ENCODE data around the gene OOSP1.
"Not testable (repeated sequence)": the region's sequence is repeated elsewhere in the genome, so short reads cannot be mapped to it uniquely, and the experiment has no call there.

Gene OOSP1

GRCh38 chr11:59938132-59938531 is at the start of gene OOSP1:
TSS of gene OOSP1 (plus strand) at chr11:59938432. CDS start at chr11:59938455, 23 bp downstream.
- DNase-seq = no peak

DNA sequence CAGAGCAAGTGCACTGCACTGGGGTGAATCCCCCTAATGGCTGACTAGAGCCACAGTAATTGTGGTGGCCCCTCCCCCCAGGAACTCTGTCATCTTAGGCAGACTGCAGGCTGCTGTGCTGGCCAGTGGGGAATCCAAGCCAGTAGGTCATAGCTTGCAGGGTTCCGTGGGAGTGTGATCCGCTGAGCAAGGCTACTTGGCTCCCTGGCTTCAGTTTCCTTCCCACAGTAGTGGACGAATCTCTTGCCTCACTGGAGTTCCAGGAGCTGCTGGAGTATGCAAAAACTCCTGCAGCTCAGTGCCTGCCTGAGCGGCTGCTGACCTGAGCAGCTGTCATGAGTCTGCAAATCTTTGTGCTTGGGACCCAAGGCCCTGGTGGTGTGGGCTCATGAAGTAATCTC is 46.5 kb upstream of the OOSP1 start:
- DNase-seq = no peak

DNA sequence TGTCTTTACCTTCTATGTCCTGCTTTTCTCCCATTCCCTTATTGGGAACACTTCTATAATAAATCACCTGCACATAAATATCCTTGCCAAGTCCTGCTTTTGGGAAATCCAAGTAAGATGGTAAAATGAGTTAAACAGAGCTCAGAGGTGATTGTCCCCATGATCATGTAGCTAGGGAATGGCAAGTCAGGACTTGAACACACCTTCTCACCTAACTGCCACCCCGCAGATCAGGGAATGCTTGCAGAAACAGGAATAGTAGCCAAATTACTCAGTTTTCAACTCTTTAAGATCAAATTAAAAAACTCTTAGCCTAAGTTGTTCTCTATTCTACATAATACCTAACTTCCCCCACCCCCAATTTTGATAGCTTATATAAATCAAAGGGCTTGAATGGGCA is 43.6 kb upstream of the OOSP1 start:
- no peak for DNase-seq

- DNase-seq = no peak
Measured at GRCh38 chr11:59898046-59898445, 40.2 kb upstream of the OOSP1 start.

DNA sequence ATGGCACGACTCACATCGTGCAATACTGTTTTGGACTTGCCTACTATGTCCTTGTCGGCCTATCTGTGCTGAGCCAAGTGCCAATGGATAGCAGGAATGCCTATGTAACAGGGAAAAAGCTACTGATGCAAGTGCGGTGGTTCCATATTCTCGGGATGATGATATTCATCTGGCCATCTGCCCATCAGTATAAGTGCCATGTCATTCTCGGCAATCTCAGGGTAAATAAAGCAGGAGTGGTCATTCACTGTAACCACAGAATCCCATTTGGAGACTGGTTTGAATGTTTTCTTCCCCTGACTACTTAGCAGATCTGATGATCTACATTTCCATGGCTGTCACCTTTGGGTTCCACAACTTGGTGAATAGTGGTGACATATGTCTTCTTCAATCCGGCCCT is 39.6 kb upstream of the OOSP1 start:
- no peak for DNase-seq

DNA sequence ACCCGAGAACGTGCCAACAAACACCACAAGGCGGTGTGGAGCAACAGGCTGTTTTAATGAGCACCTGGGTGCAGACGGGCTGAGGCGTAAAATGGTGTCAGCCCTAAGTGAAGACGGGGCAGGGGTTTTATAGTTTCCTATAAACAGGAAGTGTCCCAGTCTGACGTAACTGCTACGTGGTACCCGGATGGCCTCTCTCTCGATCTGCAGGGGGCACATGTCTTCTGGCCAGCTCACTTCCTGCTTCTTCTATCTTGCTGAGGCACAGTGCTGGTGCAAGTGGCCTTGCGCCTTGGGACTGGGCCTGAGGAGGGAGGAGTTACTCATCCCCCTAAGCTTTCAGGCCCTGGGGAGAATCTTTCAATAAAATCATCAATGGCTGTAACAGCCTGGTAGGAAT is 38.7 kb upstream of the OOSP1 start:
- no peak for DNase-seq

GRCh38 chr11:59900366-59901126 is 37.7 kb upstream of the OOSP1 start:
- no peak for DNase-seq

- DNase-seq = no peak
Measured at GRCh38 chr11:59901306-59901705, 36.9 kb upstream of the OOSP1 start.

GRCh38 chr11:59903569-59903968 is 34.7 kb upstream of the OOSP1 start:
- DNase-seq = not testable (repeated sequence)

DNA sequence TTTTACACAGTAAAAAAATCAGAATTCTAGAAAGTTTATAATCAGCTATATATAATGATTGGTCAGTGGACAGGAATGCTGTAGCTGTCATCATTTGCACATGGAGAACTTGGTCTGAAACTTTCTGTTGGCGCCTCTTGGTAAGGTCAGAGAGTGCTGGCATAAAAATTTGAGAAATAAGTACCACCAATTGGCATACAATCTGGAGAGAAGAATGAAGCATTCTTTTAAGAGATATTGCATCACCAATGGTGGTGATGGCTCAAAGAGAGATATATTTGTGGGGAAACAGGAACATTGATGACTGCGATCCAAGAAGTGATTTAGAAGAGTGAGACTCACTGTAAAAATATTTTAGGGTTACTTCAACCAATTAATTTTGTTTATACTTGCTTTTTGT is 19.8 kb upstream of the OOSP1 start:
- DNase-seq = no peak

DNA sequence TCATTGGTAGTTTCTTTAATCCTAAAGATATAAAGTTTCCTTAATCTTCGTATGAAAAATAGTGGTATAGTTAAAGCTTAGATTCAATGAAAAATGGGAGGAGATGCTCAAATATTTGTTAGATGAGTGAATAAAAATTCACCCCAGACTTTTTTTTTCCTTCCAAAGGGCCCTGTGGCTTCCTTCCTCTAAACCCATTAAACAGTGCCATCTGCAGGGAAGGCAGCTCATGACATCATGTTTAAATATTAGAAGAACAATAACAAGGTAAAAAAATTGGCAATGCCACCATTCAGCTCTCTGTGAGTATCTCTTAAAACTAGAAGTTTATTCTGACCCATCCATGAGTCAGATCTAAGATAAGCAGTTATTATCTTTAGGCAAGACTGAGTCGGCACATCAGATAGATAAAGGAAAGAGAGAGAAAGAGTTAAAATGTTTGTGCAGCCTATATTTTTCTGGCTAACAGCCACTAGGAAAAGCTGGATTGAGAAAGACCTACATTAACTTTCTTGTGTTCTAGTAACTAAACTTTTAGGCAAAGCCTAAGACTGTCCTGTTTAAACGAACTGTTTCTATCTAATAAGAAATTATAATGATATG is 19.1 kb upstream of the OOSP1 start:
- DNase-seq = peak; percentile 28

DNA sequence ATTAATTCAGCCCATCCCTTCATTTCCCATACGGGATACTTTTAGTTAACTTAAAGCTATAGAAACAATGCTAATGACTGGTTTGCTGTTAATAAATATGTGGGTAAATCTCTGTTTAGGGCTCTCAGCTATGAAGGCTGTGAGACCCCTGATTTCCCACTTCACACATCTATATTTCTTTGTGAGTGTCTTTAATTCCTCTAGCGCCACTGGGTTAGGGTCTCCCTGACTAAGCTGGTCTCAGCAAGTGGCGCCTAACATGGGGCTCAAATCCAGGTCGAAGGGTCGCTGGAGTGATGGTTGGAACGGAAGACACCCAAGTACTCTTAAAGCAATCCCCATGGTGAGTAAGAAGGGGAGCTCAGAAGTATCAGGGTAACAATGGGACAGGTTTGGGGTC is 14.4 kb upstream of the OOSP1 start:
- no peak for DNase-seq

DNA sequence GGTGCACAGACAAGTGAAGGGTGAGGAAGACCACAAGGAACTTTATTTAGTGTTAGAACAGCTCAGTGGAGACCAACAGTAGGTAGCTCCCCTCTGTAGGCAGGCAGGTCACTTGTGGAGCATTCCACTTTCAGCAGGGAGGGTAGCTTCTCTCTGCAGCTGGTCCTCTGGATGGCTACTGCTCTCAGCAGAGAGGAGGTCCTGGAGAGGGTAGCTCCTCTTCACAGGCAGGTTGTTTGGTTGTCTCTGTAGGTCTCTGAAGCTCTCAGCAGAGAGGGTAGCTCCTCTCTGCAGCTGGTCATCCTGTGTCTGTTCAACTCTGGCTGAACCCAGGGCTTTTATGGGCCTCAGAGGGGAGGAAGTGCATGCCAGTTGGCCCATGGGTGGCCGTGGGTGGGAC is 6.5 kb upstream of the OOSP1 start:
- no peak for DNase-seq

DNA sequence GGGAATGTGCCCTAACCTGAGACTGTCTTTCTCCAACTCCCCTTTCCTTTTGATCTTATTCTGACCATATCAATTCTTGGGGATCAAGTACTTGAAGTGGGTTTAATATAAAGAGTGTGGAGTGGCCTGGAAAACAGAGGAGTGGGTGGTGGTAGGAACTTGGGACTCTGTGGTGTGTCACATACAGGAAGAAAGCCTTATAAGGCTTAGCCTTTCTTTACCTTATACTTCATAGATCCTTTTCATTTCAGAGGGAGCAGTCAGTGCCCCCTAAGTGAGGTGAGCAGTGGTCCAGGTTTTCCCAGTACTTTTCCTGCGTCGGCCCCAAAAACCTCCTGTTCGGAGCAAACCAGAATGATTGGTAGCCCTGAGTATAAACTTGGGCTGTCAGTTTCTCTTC is 486 bp downstream of the OOSP1 start:
- DNase-seq = no peak

GRCh38 chr11:59939482-59939881 is 1.2 kb downstream of the OOSP1 start:
- no peak for DNase-seq

DNA sequence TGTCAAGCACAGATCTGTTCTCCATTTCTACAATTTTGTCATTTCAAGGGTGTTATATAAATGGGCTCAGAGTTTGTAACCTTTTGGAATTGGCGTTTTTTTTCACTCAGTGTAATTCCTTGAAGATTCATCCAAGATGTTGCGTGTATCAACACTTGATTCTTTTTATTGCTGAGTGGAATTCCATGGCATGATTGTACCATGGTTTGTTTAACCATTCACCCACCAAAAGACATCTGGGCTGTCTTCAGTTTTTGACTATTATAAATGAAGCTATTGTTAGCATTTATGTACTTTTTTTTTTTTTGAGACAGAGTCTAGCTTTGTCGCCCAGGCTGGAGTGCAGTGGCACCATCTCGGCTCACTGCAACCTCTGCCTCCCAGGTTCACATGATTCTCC is 2.9 kb downstream of the OOSP1 start:
- DNase-seq = no peak

- no peak for DNase-seq
Measured at GRCh38 chr11:59943997-59944714, 5.9 kb downstream of the OOSP1 start.

GRCh38 chr11:59944720-59945119 is 6.5 kb downstream of the OOSP1 start:
- no peak for DNase-seq

DNA sequence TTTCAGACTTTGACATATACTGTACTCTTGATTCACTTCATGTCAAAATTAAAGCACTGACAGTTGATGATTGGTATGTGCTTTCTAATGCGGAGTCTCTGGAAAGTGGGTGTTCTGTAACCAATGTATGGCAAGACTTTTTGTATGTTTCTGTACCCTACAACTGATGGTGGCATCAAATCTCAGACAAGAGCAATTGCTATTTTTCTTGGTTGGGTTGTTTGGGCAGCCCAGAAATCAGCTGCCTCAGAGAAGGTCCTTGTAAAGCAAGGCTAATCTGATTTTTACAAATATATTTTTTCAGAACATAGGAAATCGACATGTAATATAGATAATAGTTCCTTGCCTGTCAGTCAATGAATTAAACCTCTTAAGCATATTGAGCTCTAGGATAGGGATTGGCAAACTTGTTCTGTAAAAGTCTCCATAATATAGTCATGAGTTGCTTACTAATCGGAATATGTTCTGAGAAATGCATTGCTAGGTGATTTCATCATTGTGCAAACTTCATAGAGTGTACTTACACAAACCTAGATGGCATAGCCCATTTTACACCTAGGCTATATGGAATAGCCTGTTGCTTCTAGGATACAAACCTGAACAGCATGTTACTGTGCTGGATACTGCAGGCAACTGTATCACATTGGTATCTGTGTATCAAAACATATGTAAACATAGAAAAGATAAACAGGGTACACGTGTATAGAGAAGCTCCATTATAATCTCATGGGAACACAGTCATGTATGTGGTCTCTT is 15.4 kb downstream of the OOSP1 start:
- no peak for DNase-seq

GRCh38 chr11:59954219-59954847 is 16.1 kb downstream of the OOSP1 start:
- DNase-seq = no peak

- no peak for DNase-seq
Measured at GRCh38 chr11:59957094-59957493, 18.9 kb downstream of the OOSP1 start.

DNA sequence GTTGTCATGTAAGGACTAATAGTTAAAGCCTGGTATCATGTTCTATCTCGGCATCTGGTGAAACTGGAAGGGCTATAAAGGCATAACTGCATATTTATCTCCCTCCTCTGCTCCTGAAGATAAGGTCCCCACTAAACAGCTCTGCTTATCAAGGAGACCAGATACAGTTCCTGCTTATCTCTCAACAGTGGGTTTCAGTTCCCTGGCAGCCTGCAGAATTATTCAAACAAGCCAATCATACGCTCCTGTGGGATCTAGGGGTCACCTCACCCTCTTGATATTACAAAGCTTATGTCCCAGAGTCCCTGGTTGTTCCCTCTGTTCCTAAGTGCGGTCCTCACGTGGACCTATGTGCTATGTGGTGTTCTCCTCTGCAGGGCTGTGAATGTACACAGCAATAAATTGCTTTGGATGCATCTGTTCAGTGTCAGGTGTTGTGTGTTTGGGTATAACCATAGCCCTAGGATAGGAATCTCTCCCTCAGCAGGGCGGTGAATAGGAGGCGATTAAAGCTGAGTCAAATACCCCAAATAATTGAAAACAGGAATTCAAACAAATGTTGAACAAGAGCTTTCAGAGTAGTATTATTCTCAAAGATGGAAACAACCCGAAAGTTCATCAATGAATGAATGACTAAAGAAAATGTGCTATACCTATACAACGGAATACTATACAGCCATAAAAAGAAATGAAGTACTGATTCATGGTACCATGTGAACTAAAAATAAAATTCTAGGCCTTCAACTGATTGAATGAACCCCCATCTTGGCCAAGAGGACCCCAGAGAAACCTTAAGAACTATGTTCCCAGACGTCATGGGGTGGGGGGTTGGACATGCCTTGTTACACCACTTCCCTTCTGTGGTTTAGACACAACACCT is 22.5 kb downstream of the OOSP1 start:
- DNase-seq = no peak

Measured in CD4-positive, alpha-beta T cell treated with Interleukin-21 for 1 hour (primary cell).